ENCODE data around the gene POMT1. TPM values are rescaled to one million over a fixed set of nuclear protein-coding genes. Genes with fewer than 3 reads are reported as not detected.
A peak's percentile ranks its signal among the peaks of the same experiment; 100 is the strongest.

Gene POMT1
- total RNA-seq, 3 donors from 2014 or later (not counting 1 experiment from before 2014, with no cell fraction given) = 35.5 to 38.8 (median 36.3) TPM

- Mint-ChIP-seq H3K27me3 (ENCODE audit: low read depth in 2 of 2) (no peaks in the 10 kb centered on the region), H3K36me3 (no peaks in the 10 kb centered on the region), H3K4me3 (peak overlapping the region; percentile 96), H3K4me1 (peaks cover 43 to 50% of the 10 kb centered on the region in 2 donors), H3K27ac (peak overlapping the region; percentile 61 to 89), H3K9me3 (no peaks in the 10 kb centered on the region)
- Histone ChIP-seq H3K9me3 (ENCODE audit: control insufficient read depth, insufficient read depth, low read length) (no peaks in the 10 kb centered on the region), H3K4me3 (ENCODE audit: low read length) (peak overlapping the region; percentile 76), H3K27ac (ENCODE audit: low read length) (no peak overlapping the region), H3K27me3 (ENCODE audit: control insufficient read depth, insufficient read depth, low read length) (no peaks in the 10 kb centered on the region), H3K36me3 (ENCODE audit: control insufficient read depth, insufficient read depth, low read length) (peaks cover 6% of the 10 kb centered on the region), H3K4me1 (ENCODE audit: control insufficient read depth, insufficient read depth, low read length) (peaks cover 48% of the 10 kb centered on the region)
- peak in 1 of 2 donors; percentile 83 for DNase-seq
- ATAC-seq = peak; percentile 19 to 34 (median 26)
- no peak for TF ChIP-seq CTCF (IDR thresholded peaks at IDR 0.05)
- intact Hi-C loops (cut with micrococcal nuclease) = loop anchor here (5.0 kb wide), 1 partner anchor 233 kb away; no protein-coding TSS in a partner anchor
- WGBS (ENCODE audit: insufficient coverage) = 20% methylated on average over 32 of the region's 32 CpGs
These were observed 1.1 kb downstream of the POMT1 start for GRCh38 chr9:131503626-131504465.

- H3K4me3 ChIP-seq (ENCODE audit: low read length) = no peak overlapping the region
- DNase-seq (no peak), ATAC-seq (no peak)
- H3K27me3 ChIP-seq (ENCODE audit: control insufficient read depth, insufficient read depth, low read length) = no peaks in the 10 kb centered on the region
- H3K27ac Mint-ChIP-seq = no peak overlapping the region
- 95% methylated on average over 8 of the region's 8 CpGs for WGBS (ENCODE audit: insufficient coverage)
- no peaks in the 10 kb centered on the region for H3K9me3 Mint-ChIP-seq
- no peaks in the 10 kb centered on the region for H3K27me3 Mint-ChIP-seq (ENCODE audit: low read depth in 2 of 2)
- H3K36me3 ChIP-seq (ENCODE audit: control insufficient read depth, insufficient read depth, low read length) = peaks cover 6% of the 10 kb centered on the region
- H3K4me3 Mint-ChIP-seq = peak overlapping the region; percentile 52
- no peaks in the 10 kb centered on the region for H3K36me3 Mint-ChIP-seq
- H3K4me1 Mint-ChIP-seq = peaks cover 33 to 41% of the 10 kb centered on the region in 2 donors
- intact Hi-C loops (cut with micrococcal nuclease) = no loop called here
- H3K4me1 ChIP-seq (ENCODE audit: control insufficient read depth, insufficient read depth, low read length) = peaks cover 39% of the 10 kb centered on the region
- TF ChIP-seq CTCF (IDR thresholded peaks at IDR 0.05) = no peak
- H3K27ac ChIP-seq (ENCODE audit: low read length) = no peak overlapping the region
- no peaks in the 10 kb centered on the region for H3K9me3 ChIP-seq (ENCODE audit: control insufficient read depth, insufficient read depth, low read length)
These were observed 2.3 kb downstream of the POMT1 start for GRCh38 chr9:131505012-131505411.

- no peaks in the 10 kb centered on the region for H3K9me3 Mint-ChIP-seq
These were observed 8.7 kb downstream of the POMT1 start for GRCh38 chr9:131511416-131511815.

More at GRCh38 chr9:131511416-131511815, 8.7 kb downstream of the POMT1 start:
- Mint-ChIP-seq H3K36me3 (no peaks in the 10 kb centered on the region), H3K27ac (no peak overlapping the region), H3K27me3 (ENCODE audit: low read depth in 2 of 2) (no peaks in the 10 kb centered on the region), H3K4me3 (no peak overlapping the region), H3K4me1 (peaks cover 0 to 16% of the 10 kb centered on the region in 2 donors)
- intact Hi-C loops (cut with micrococcal nuclease) = no loop called here
- peaks cover 22% of the 10 kb centered on the region for H3K4me1 ChIP-seq (ENCODE audit: control insufficient read depth, insufficient read depth, low read length)
- peaks cover 35% of the 10 kb centered on the region for H3K36me3 ChIP-seq (ENCODE audit: control insufficient read depth, insufficient read depth, low read length)
- ATAC-seq (no peak), DNase-seq (no peak)
- peaks cover 4% of the 10 kb centered on the region for H3K9me3 ChIP-seq (ENCODE audit: control insufficient read depth, insufficient read depth, low read length)
- H3K4me3 ChIP-seq (ENCODE audit: low read length) = no peak overlapping the region
- no peak overlapping the region for H3K27ac ChIP-seq (ENCODE audit: low read length)
- TF ChIP-seq CTCF (IDR thresholded peaks at IDR 0.05) = no peak
- WGBS (ENCODE audit: insufficient coverage) = 77% methylated on average over 7 of the region's 7 CpGs
- no peaks in the 10 kb centered on the region for H3K27me3 ChIP-seq (ENCODE audit: control insufficient read depth, insufficient read depth, low read length)

Data from natural killer cell (primary cell).